ENCODE results near the gene REEP1. TPM values are rescaled to one million over a fixed set of nuclear protein-coding genes. Genes with fewer than 3 reads are reported as not detected.

The REEP1 gene
- total and polyA plus RNA-seq, 2 donors (not counting 1 experiment from before 2014, with no cell fraction given), result not detected

DNA sequence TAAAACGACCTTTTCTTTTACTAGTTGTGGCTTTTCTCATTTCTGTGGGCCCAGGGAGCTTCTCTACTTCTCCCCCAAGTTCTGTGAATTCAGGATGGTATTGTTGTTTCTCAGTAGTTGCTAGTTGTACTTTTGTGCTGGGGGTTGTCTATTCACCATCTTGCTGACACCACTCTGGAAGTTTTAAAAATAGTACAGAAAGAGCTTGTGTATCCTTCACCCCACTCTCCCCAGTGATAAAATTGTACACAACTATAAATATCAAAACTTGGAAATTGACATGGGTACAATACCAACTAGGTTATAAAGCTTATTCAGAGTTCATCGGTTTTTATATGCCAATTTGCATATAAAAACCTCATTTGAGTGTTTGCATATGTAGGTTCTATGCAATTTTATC is 45.3 kb upstream of the REEP1 start:
- no peak for ATAC-seq (ENCODE audit: low read depth)
- intact Hi-C loops (cut with micrococcal nuclease), result no loop called here
- Histone ChIP-seq H3K79me2 (ENCODE audit: control insufficient read depth, insufficient read depth, low read length) (no peaks in the 10 kb centered on the region), H3K9me3 (ENCODE audit: control extremely low read depth in 1 of 3, control insufficient read depth in 2 of 3, insufficient read depth in 1 of 3, low read length in 2 of 3) (peaks cover 0 to 5% (median 0%) of the 10 kb centered on the region in 3 donors), H3K9ac (ENCODE audit: low read length) (no peak overlapping the region), H3K27ac (ENCODE audit: low read length in 2 of 2) (no peak overlapping the region), H4K20me1 (ENCODE audit: control insufficient read depth, insufficient read depth, low read length, poor library complexity, severe bottlenecking) (no peaks in the 10 kb centered on the region), H3K4me1 (ENCODE audit: control insufficient read depth in 2 of 2, insufficient read depth in 2 of 2, low read length in 2 of 2) (no peaks in the 10 kb centered on the region), H3K36me3 (replicated peaks in 1 of 2; ENCODE audit: control extremely low read depth in 1 of 2, control insufficient read depth in 1 of 2, extremely low read depth in 1 of 2, insufficient read depth in 2 of 2, low read length in 1 of 2) (no peaks in the 10 kb centered on the region), H3K4me3 (ENCODE audit: control extremely low read depth in 1 of 5, extremely low read depth in 1 of 5, insufficient read depth in 1 of 5, low read depth in 2 of 5, low read length in 4 of 5) (no peak overlapping the region), H2AFZ (ENCODE audit: insufficient read depth, low read depth, low read length, poor library complexity, severe bottlenecking) (no peak overlapping the region), H3K4me2 (replicated peaks; ENCODE audit: low read depth, low read length, poor library complexity, severe bottlenecking) (no peak overlapping the region), H3K27me3 (replicated peaks in 1 of 4; ENCODE audit: control extremely low read depth in 1 of 4, control insufficient read depth in 3 of 4, insufficient read depth in 4 of 4, low read length in 3 of 4) (peaks cover 0 to 6% (median 2%) of the 10 kb centered on the region in 4 experiments)
- no peak overlapping the region for H3K27ac Mint-ChIP-seq
- H3K4me3 Mint-ChIP-seq, result no peak overlapping the region
- no CpG with 5 or more reads among the region's 2 CpGs for WGBS (ENCODE audit: insufficient coverage)
- TF ChIP-seq, protein P1, sequence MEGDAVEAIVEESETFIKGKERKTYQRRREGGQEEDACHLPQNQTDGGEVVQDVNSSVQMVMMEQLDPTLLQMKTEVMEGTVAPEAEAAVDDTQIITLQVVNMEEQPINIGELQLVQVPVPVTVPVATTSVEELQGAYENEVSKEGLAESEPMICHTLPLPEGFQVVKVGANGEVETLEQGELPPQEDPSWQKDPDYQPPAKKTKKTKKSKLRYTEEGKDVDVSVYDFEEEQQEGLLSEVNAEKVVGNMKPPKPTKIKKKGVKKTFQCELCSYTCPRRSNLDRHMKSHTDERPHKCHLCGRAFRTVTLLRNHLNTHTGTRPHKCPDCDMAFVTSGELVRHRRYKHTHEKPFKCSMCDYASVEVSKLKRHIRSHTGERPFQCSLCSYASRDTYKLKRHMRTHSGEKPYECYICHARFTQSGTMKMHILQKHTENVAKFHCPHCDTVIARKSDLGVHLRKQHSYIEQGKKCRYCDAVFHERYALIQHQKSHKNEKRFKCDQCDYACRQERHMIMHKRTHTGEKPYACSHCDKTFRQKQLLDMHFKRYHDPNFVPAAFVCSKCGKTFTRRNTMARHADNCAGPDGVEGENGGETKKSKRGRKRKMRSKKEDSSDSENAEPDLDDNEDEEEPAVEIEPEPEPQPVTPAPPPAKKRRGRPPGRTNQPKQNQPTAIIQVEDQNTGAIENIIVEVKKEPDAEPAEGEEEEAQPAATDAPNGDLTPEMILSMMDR (IDR thresholded peaks at IDR 0.05), result no peak
- TF ChIP-seq EZH2 (IDR thresholded peaks at IDR 0.05; ENCODE audit: borderline replicate concordance, insufficient read depth, low read depth, low read length, poor library complexity, severe bottlenecking), result no peak
- no peak for DNase-seq
- H3K4me1 Mint-ChIP-seq, result no peaks in the 10 kb centered on the region
- CTCF ChIA-PET, result interaction anchor here (1.7 kb wide), 1 partner anchor 161 kb away, joined by 4 read pairs; no protein-coding TSS in a partner anchor
- H3K27me3 Mint-ChIP-seq, result peaks cover 15% of the 10 kb centered on the region
- POLR2A ChIA-PET, result no interaction called here
- no peaks in the 10 kb centered on the region for H3K9me3 Mint-ChIP-seq (ENCODE audit: insufficient read depth)

DNA sequence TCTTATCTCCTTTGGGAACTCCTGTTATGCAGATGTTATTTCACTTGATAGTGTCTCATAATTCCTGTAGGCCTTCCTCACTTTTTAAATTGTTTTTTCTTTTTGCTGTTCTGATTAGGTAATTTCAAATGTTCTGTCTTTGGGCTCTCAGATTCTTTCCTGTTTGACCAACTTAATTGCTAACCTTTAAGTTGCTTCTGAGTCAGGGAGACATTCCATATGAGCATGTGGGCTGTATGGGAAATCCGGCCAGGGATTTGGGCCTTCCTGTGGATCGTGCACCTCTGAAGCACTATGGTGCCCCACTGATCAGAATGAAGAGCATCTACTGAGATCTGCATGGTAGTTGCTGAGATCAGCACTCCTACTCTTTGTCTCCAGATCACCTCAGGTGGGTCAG is 44.7 kb upstream of the REEP1 start:
- H3K9me3 Mint-ChIP-seq (ENCODE audit: insufficient read depth), result no peaks in the 10 kb centered on the region
- no peak for DNase-seq
- H3K27ac Mint-ChIP-seq, result no peak overlapping the region
- Histone ChIP-seq H3K36me3 (replicated peaks in 1 of 2; ENCODE audit: control extremely low read depth in 1 of 2, control insufficient read depth in 1 of 2, extremely low read depth in 1 of 2, insufficient read depth in 2 of 2, low read length in 1 of 2) (no peaks in the 10 kb centered on the region), H3K27ac (ENCODE audit: low read length in 2 of 2) (no peak overlapping the region), H3K4me2 (replicated peaks; ENCODE audit: low read depth, low read length, poor library complexity, severe bottlenecking) (no peak overlapping the region), H3K9me3 (ENCODE audit: control extremely low read depth in 1 of 3, control insufficient read depth in 2 of 3, insufficient read depth in 1 of 3, low read length in 2 of 3) (peaks cover 0 to 6% (median 0%) of the 10 kb centered on the region in 3 donors), H3K4me1 (ENCODE audit: control insufficient read depth in 2 of 2, insufficient read depth in 2 of 2, low read length in 2 of 2) (no peaks in the 10 kb centered on the region), H4K20me1 (ENCODE audit: control insufficient read depth, insufficient read depth, low read length, poor library complexity, severe bottlenecking) (no peaks in the 10 kb centered on the region), H3K27me3 (replicated peaks in 1 of 4; ENCODE audit: control extremely low read depth in 1 of 4, control insufficient read depth in 3 of 4, insufficient read depth in 4 of 4, low read length in 3 of 4) (peaks cover 0 to 6% (median 2%) of the 10 kb centered on the region in 4 experiments), H2AFZ (ENCODE audit: insufficient read depth, low read depth, low read length, poor library complexity, severe bottlenecking) (no peak overlapping the region), H3K79me2 (ENCODE audit: control insufficient read depth, insufficient read depth, low read length) (no peaks in the 10 kb centered on the region), H3K9ac (ENCODE audit: low read length) (no peak overlapping the region), H3K4me3 (ENCODE audit: control extremely low read depth in 1 of 5, extremely low read depth in 1 of 5, insufficient read depth in 1 of 5, low read depth in 2 of 5, low read length in 4 of 5) (no peak overlapping the region)
- H3K4me1 Mint-ChIP-seq, result no peaks in the 10 kb centered on the region
- intact Hi-C loops (cut with micrococcal nuclease), result no loop called here
- no peak overlapping the region for H3K4me3 Mint-ChIP-seq
- no peak for ATAC-seq (ENCODE audit: low read depth)
- ChIA-PET CTCF (interaction anchor here (1.7 kb wide), 1 partner anchor 161 kb away, joined by 4 read pairs; no protein-coding TSS in a partner anchor), POLR2A (no interaction called here)
- TF ChIP-seq, protein P1 (IDR thresholded peaks at IDR 0.05), result no peak
- no peak for TF ChIP-seq EZH2 (IDR thresholded peaks at IDR 0.05; ENCODE audit: borderline replicate concordance, insufficient read depth, low read depth, low read length, poor library complexity, severe bottlenecking)
- 95% methylated on average over 2 of the region's 2 CpGs for WGBS (ENCODE audit: insufficient coverage)
- H3K27me3 Mint-ChIP-seq, result peaks cover 17% of the 10 kb centered on the region

Data from B cell (primary cell).